Measurements from ENCODE around the gene ELL. TPM values are rescaled to one million over a fixed set of nuclear protein-coding genes. Genes with fewer than 3 reads are reported as not detected.
A peak's percentile ranks its signal among the peaks of the same experiment; 100 is the strongest.

Gene ELL
- total and polyA plus RNA-seq, 9 of the 15 experiments (the other 6 are each of a cell fraction or from before 2014, with no cell fraction given): 0.24 to 22.5 (median 4.1) TPM

GRCh38 chr19:18397242-18398202, 124.3 kb downstream of the ELL start, which contains the start of gene LRRC25 (continued):
- TF ChIP-seq CBX1 (IDR thresholded peaks at IDR 0.05; ENCODE audit: low read depth) (0 out of 2 replicates have a peak, but pooled peaks have one; percentile 27), SETDB1 (IDR thresholded peaks at IDR 0.05; ENCODE audit: low read length) (no peak), TRIM28 (IDR thresholded peaks at IDR 0.05) (no peak), HNRNPLL (IDR thresholded peaks at IDR 0.05; ENCODE audit: low read depth, low read length, poor library complexity, severe bottlenecking) (no peak), ZNF436 (CRISPR knock-in tag; IDR thresholded peaks at IDR 0.05) (peak; percentile 94), ZNF124 (CRISPR knock-in tag; IDR thresholded peaks at IDR 0.05) (no peak), CREBBP (IDR thresholded peaks at IDR 0.05; ENCODE audit: low read depth, low read length) (no peak), EZH2 (IDR thresholded peaks at IDR 0.05; ENCODE audit: borderline replicate concordance, low read depth, low read length) (no peak), MAZ (CRISPR knock-in tag; conservative IDR thresholded peaks at IDR 0.05 in 1 of 2, IDR thresholded peaks at IDR 0.05 in 1 of 2) (0 out of 4 replicates have a peak, but pooled peaks of 1 of the 2 experiments have one; percentile 20), NFXL1 (CRISPR knock-in tag; IDR thresholded peaks at IDR 0.05) (no peak), MTA1 (IDR thresholded peaks at IDR 0.05; ENCODE audit: borderline replicate concordance) (no peak), PHTF2 (CRISPR knock-in tag; IDR thresholded peaks at IDR 0.05) (no peak), SPI1 (IDR thresholded peaks at IDR 0.05; ENCODE audit: borderline replicate concordance, low read depth, low read length) (peak; percentile 79; the same call in 1 of the 2 replicates), ZNF551 (CRISPR knock-in tag; IDR thresholded peaks at IDR 0.05) (no peak), CEBPG (CRISPR knock-in tag; IDR thresholded peaks at IDR 0.05) (no peak), CEBPG (tag; conservative IDR thresholded peaks at IDR 0.05 in 1 of 2, IDR thresholded peaks at IDR 0.05 in 1 of 2) (no peak), MAX (CRISPR knock-in tag; IDR thresholded peaks at IDR 0.05) (no peak), NR2C1 (IDR thresholded peaks at IDR 0.05) (no peak), NR2C1 (tag; IDR thresholded peaks at IDR 0.05) (no peak), BCOR (IDR thresholded peaks at IDR 0.05) (peak; percentile 91), NR2F6 (CRISPR knock-in tag; IDR thresholded peaks at IDR 0.05) (no peak), CSDE1 (IDR thresholded peaks at IDR 0.05) (peak in 1 of 2 experiments; percentile 57; a peak in 1 of 4 replicates), PML (IDR thresholded peaks at IDR 0.05; ENCODE audit: low read length) (no peak), ZNF184 (CRISPR knock-in tag; IDR thresholded peaks at IDR 0.05) (no peak), ARID3B (CRISPR knock-in tag; IDR thresholded peaks at IDR 0.05; ENCODE audit: borderline replicate concordance) (no peak), SMC3 (conservative IDR thresholded peaks at IDR 0.05; ENCODE audit: insufficient read depth, low read depth, low read length) (no peak), MBD2 (IDR thresholded peaks at IDR 0.05; ENCODE audit: borderline replicate concordance, low read depth) (no peak), ZNF3 (CRISPR knock-in tag; IDR thresholded peaks at IDR 0.05) (peak; percentile 99), DMBX1 (CRISPR knock-in tag; IDR thresholded peaks at IDR 0.05; ENCODE audit: borderline replicate concordance) (no peak), RBBP5 (IDR thresholded peaks at IDR 0.05; ENCODE audit: borderline replicate concordance, insufficient read depth, low read length, poor library complexity, severe bottlenecking) (peak; percentile 77)
